HG03378 (cell line): ENCODE data around the gene MAP3K1.
"Not testable (repeated sequence)": the region's sequence is repeated elsewhere in the genome, so short reads cannot be mapped to it uniquely, and the experiment has no call there.

Experiments used
- ATAC-seq: cut with Tn5 transposase; IDR thresholded peaks from one replicate; pipeline ENCODE4 v1.9.1; 2021; ENCODE audit warnings: mild to moderate bottlenecking, moderate library complexity; ENCODE audit not compliant: unreplicated experiment

Gene MAP3K1

DNA sequence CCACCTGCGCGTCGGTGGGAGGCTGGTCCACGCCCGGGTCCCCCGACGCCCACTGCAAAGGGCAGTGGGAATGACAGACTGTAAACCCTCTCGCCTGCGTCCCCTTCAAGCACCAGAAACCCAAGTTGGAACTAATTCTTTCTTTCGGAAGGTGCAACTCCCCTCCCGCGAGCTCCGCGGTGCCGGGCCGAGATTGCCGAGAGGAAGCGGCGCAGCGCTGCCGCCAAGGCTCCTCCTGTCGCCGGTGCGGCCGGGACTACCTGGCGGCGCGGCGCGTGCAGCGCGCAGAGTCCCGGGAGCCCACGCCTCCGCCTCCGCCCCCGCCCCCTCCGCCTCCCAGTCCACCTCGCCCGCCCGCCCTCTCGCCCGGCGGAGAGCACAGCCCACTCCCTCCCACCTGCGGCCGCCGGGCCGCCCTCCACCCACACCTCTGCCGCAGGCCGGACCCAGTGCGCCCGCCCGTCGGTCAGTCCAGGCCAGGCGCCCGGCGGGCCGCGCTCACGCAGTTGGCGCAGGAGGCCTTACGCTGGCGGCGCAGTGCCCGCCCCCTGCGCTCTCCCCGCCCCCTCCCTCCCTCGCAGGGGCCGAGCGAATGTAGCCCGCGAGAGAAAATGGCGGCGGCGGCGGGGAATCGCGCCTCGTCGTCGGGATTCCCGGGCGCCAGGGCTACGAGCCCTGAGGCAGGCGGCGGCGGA lies at the start of gene MAP3K1:
MAP3K1 (plus strand) TSS at position 587 of the 695 bp plus-strand sequence; CDS start at position 612, 25 bp downstream.
- ATAC-seq = peak; percentile 37

DNA sequence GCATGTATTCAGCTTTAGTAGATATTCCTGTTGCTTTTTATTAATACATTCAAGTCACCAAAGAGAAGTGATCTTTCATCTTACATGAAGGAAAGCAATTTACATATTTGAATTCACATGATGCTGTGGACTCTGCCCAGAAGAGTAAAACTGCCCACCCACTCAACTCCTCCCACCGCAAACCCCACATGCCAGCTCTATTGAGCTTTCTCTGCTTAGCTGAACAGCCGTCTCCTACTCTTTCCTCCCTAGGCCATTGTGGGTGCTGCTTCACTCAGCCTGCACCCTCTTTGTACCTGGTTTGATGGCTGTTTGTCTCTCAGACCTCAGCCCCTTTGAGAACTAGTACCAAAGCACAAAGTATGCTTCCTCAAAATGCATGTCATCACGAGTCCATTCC lies 48.4 kb upstream of the MAP3K1 start:
- no peak for ATAC-seq

DNA sequence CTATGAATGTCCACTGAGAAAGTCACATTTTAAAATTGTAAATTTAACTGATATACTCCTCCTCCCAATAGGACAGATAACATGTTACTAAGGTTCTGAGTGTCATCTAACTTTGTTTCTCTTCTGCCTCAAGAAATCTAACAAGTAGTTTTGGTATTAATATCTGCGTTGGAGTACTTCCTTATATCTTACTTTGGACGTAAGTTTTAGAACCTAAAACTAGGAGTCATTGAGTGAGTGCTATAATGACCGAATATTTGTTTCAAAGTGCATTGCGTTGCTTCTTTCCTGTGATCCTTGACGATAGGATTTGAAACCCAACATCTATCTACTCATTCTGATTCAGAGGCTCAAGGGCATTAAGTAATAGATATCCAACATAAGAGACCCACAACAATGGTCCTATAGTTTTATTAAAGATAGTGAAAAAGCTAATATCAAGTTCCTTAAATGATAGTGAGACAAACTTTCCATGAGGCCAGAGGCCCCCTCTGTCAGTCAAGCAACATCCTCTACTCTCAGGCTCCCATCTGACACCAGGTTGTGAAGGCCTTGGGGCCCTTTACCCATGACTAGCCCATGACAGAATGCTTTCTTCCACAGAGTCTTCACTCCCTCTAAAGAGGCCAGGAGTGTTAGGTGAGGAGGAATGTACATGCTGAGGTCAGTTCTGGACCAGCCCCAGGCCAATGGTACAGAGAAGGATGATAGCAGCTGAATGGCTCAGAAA lies 45.3 kb upstream of the MAP3K1 start:
- ATAC-seq = no peak

GRCh38 chr5:56772767-56773166 lies 42.6 kb upstream of the MAP3K1 start:
- no peak for ATAC-seq

GRCh38 chr5:56774957-56775356 lies 40.4 kb upstream of the MAP3K1 start:
- no peak for ATAC-seq

- not testable (repeated sequence) for ATAC-seq
Observed at GRCh38 chr5:56776212-56776846, 39.0 kb upstream of the MAP3K1 start.

GRCh38 chr5:56783261-56783660 lies 32.1 kb upstream of the MAP3K1 start:
- no peak for ATAC-seq

DNA sequence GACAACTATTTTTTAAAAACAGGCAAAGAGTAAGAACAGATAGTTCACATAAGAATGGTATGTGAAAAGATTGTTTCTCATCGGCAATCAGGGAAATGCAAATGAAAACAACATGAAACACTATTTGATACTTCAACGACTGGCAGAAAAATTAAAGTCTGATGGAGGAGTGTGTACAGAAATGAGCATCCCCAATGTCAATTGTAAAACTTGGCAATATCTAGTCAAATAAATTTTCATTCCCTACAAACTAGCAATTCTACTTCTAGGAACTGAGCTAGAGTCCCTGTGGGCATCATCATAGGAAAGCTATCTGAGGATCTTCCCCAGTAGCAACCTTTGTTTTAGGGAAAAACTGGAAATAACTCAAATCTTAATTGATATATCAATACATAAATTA lies 29.0 kb upstream of the MAP3K1 start:
- no peak for ATAC-seq

DNA sequence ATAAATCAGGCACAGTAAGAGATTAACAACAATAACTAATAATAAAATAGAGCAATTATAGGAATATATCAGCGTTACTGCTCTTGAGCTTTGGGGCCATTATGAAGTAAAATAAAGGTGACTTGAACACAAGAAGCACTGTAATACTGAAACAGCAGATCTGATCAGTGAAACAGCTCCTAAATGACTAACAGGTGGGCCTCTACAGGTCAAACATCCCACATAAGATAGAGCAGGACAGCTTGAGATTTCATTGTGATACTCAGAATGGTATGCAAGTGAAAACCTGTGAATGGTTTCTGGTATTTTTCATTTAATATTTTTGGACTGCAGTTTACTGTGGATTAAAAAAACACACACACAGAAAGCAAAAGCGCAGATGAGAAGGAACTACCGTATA lies 24.0 kb upstream of the MAP3K1 start:
- peak; percentile 71 for ATAC-seq

- no peak for ATAC-seq
Observed at GRCh38 chr5:56798521-56798920, 16.8 kb upstream of the MAP3K1 start.

- no peak for ATAC-seq
Observed at GRCh38 chr5:56800186-56800585, 15.2 kb upstream of the MAP3K1 start.

DNA sequence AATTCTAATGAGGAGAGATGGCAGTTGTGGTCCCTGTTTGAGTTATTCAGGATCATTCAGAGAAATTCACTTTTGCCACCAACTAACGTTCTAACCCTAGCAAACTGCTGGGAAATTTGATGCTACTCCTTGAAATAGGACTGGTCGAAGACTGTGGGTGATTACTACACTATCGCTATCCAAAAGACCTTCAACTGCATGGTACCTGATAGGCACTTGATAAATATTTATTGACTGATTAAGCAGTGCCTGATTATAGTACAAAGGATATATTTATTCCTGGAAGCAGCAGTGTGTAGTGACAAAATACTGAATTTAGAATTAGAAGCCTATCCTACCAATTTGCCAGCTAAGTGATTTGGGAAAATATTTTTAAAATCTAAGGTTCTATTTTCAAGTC lies 14.1 kb upstream of the MAP3K1 start:
- ATAC-seq = no peak

- ATAC-seq = no peak
Observed at GRCh38 chr5:56802205-56802604, 13.1 kb upstream of the MAP3K1 start.

DNA sequence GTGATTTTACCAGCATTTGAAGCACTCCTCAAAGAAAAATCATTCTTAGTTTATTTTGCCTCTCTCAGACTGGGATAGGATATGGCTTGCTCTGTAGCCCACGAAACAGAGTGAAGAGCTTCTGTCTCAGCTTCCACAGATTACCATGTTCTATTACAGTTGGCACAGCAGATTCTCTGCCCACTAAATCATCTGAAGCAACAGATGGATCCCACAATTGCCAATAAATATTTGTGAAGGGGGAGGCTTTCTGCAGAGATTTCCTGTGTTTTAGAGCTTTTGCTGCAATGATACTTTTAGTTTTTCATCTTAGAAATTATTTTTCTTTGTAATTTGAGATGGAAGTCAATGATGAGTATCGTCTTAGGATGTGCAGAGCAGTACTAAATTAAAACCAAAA lies 12.3 kb upstream of the MAP3K1 start:
- no peak for ATAC-seq

GRCh38 chr5:56803894-56804293 lies 11.5 kb upstream of the MAP3K1 start:
- ATAC-seq = no peak

- ATAC-seq = no peak
Observed at GRCh38 chr5:56807679-56808078, 7.7 kb upstream of the MAP3K1 start.

DNA sequence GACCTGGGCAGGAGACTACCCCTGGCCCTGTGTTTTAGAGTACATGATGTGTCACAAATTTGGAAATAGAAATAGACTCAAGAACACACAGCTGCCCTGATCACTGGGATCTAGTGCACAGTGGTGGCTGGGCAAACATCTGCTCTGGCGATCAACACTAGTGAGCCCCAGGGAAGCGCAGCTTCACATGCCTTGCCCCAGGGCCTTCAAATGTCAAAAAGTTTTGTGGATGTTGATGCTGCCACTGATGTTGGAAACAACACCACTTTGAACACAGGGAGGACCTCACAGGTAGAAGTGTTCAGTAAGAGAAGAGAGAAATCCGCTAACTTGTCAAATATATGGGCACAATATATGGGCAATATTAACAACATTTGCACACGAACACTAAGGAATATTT lies 7.1 kb upstream of the MAP3K1 start:
- ATAC-seq = no peak

- ATAC-seq = no peak
Observed at GRCh38 chr5:56810826-56811225, 4.5 kb upstream of the MAP3K1 start.

- ATAC-seq = no peak
Observed at GRCh38 chr5:56812110-56812509, 3.2 kb upstream of the MAP3K1 start.

- ATAC-seq = no peak
Observed at GRCh38 chr5:56813302-56813701, 2.0 kb upstream of the MAP3K1 start.

GRCh38 chr5:56814361-56814962 lies 887 bp upstream of the MAP3K1 start:
- ATAC-seq = no peak
